Measurements from ENCODE around the gene ZNF837.

Gene ZNF837

DNA sequence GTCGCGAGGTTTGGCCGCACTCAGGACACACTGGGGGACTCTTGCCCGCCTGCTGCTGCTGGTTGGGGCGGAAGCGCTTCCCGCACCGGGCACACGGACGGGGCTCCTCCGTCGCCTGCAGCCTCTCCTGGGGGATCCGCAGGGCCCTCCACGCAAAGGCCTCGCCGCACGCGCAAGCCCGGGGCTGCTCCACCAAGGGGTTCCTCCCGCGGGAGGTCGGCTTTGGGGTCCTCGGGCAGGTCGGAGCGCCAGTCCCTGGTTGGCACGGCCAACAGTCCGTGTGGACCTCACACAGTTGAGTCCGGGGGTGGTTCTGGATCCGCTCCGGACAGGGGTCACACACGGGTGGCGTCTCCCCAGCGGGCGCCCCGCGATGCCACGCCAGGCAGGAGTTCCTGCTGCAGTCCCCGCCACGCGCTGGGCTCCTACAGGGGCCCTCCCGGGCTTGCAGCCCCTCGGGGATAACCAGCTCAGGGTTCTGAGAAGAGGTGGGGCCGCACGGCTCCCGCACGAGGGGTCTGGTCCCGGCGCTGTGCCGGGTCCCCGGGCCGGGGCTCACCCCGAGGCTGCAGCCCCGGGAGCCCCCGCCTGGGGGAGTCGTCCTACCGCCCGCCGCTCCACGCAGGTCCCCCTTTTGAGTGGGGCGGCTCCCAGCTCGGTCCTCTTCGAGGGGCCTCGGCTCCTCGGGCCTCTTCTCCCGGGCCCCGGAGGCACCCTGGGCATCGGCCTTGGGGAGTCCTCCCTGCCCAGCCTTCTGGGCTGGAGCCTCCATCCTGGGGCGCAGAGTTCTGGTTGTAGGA is 12.1 kb downstream of the ZNF837 start:
- H3K27me3 ChIP-seq (ENCODE audit: control insufficient read depth, low read length), result no peaks in the 10 kb centered on the region
- peaks cover 4% of the 10 kb centered on the region; the same call in 1 of the 2 replicates for H3K4me1 ChIP-seq (ENCODE audit: control insufficient read depth, low read length)
- H3F3A ChIP-seq (ENCODE audit: control insufficient read depth, insufficient read depth), result 0 out of 2 replicates have a peak, but pooled peaks cover 2% of the 10 kb centered on the region
- TF ChIP-seq, protein P1, sequence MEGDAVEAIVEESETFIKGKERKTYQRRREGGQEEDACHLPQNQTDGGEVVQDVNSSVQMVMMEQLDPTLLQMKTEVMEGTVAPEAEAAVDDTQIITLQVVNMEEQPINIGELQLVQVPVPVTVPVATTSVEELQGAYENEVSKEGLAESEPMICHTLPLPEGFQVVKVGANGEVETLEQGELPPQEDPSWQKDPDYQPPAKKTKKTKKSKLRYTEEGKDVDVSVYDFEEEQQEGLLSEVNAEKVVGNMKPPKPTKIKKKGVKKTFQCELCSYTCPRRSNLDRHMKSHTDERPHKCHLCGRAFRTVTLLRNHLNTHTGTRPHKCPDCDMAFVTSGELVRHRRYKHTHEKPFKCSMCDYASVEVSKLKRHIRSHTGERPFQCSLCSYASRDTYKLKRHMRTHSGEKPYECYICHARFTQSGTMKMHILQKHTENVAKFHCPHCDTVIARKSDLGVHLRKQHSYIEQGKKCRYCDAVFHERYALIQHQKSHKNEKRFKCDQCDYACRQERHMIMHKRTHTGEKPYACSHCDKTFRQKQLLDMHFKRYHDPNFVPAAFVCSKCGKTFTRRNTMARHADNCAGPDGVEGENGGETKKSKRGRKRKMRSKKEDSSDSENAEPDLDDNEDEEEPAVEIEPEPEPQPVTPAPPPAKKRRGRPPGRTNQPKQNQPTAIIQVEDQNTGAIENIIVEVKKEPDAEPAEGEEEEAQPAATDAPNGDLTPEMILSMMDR (IDR thresholded peaks at IDR 0.05; ENCODE audit: low read depth, low read length, poor library complexity, severe bottlenecking), result no peak
- no peak for TF ChIP-seq EZH2phosphoT487 (IDR thresholded peaks at IDR 0.05; ENCODE audit: borderline replicate concordance, low read length)
- no peak overlapping the region for H3K4me2 ChIP-seq (ENCODE audit: low read length)
- no peaks in the 10 kb centered on the region for H3K9me2 ChIP-seq (replicated peaks; ENCODE audit: control insufficient read depth, low read length)
- no peaks in the 10 kb centered on the region for H4K20me1 ChIP-seq (ENCODE audit: control insufficient read depth, insufficient read depth, low read depth, low read length)
- H3K9me3 ChIP-seq (ENCODE audit: control insufficient read depth, insufficient read depth, low read length), result no peaks in the 10 kb centered on the region
- no peaks in the 10 kb centered on the region for H3K79me2 ChIP-seq (ENCODE audit: control insufficient read depth, low read length)
- H3K36me3 ChIP-seq (ENCODE audit: control insufficient read depth, low read length), result no peaks in the 10 kb centered on the region
- no peak overlapping the region for H3K27ac ChIP-seq (ENCODE audit: low read depth, low read length)
- H3K4me3 ChIP-seq (ENCODE audit: low read length), result no peak overlapping the region

DNA sequence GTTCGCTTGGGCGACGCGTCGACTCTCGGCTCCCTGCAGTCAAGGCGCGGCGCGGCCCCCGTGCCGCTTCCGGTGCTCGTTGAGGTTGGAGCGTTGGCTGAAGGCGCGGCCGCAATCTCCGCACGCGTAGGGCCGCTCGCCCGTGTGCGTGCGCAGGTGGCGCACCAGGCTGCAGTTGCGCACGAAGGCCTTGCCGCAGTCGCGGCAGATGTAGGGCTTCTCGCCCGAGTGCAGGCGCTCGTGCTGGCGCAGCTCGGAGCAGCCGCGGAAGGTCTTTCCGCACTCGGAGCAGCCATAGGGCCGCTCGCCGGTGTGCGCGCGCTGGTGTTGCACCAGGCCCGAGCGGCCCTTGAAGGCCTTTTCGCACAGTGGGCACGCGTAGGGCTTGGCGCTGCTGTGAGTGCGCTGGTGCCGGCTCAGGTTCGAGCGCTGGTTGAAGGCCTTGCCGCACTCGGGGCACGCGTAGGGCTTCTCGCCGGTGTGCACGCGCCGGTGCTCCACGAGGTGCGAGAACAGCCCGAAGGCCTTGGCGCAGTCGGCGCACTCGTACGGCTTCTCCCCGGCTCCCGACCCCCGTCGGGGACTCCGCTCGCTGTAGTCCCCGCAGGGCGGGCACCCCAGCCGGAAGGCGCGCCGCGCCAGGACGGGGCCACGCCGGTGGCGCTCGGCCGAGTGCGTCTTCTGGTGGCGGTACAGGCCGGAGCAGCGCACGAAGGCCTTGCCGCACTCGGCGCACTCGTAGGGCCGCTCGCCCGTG is 13.0 kb downstream of the ZNF837 start:
- no peaks in the 10 kb centered on the region for H3K9me2 ChIP-seq (replicated peaks; ENCODE audit: control insufficient read depth, low read length)
- H3K27me3 ChIP-seq (ENCODE audit: control insufficient read depth, low read length), result no peaks in the 10 kb centered on the region
- no peaks in the 10 kb centered on the region for H4K20me1 ChIP-seq (ENCODE audit: control insufficient read depth, insufficient read depth, low read depth, low read length)
- 0 out of 2 replicates have a peak, but pooled peaks cover 2% of the 10 kb centered on the region for H3F3A ChIP-seq (ENCODE audit: control insufficient read depth, insufficient read depth)
- no peak for TF ChIP-seq EZH2phosphoT487 (IDR thresholded peaks at IDR 0.05; ENCODE audit: borderline replicate concordance, low read length)
- TF ChIP-seq, protein P1 (IDR thresholded peaks at IDR 0.05; ENCODE audit: low read depth, low read length, poor library complexity, severe bottlenecking), result no peak
- H3K4me3 ChIP-seq (ENCODE audit: low read length), result no peak overlapping the region
- no peaks in the 10 kb centered on the region for H3K9me3 ChIP-seq (ENCODE audit: control insufficient read depth, insufficient read depth, low read length)
- no peak overlapping the region for H3K4me2 ChIP-seq (ENCODE audit: low read length)
- peaks cover 4% of the 10 kb centered on the region; the same call in 1 of the 2 replicates for H3K4me1 ChIP-seq (ENCODE audit: control insufficient read depth, low read length)
- H3K36me3 ChIP-seq (ENCODE audit: control insufficient read depth, low read length), result no peaks in the 10 kb centered on the region
- H3K27ac ChIP-seq (ENCODE audit: low read depth, low read length), result no peak overlapping the region
- no peaks in the 10 kb centered on the region for H3K79me2 ChIP-seq (ENCODE audit: control insufficient read depth, low read length)

DNA sequence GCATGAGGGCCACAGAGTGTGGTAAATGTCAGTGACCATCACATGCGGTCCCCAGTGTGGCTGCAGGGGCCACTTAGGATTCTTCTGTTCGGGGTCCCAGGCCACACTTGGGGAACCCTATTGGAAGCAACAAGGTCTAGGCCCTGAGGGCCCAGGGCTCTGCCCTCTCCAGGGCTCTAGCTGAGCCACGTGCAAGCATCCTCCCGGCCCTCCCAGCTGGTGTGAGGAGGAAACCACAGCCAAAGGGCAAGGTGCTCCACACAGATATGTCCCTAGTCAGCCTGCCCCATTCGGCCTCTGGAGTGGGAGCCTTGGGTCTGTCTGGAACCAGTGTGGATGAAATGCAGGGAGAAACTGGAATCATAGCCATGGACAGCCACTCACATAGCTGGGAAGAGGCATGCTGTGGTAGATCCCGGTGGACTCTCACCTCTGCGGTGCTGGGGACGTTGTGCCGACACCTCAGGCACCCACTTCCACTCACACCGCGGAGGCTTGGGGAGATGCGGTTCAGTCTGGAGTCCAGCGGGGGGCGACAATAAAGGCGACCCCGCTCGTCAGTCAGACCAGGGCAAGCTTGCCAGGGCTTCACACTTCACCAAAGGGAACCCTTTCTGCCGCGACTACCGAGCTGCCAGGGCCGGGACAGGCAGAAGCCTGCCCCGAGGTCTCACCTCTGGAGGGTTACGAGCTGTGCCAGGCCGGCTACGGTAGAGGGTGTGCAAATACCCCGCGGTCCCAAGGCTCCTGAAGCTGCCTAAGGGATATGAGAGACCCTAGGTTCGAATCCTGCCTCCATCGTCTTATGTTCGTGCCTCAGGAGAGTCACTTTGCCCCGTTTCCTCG is 14.0 kb downstream of the ZNF837 start:
- no peak for TF ChIP-seq EZH2phosphoT487 (IDR thresholded peaks at IDR 0.05; ENCODE audit: borderline replicate concordance, low read length)
- TF ChIP-seq, protein P1 (IDR thresholded peaks at IDR 0.05; ENCODE audit: low read depth, low read length, poor library complexity, severe bottlenecking), result peak; percentile 39
- Histone ChIP-seq H3K9me3 (ENCODE audit: control insufficient read depth, insufficient read depth, low read length) (no peaks in the 10 kb centered on the region), H3F3A (ENCODE audit: control insufficient read depth, insufficient read depth) (0 out of 2 replicates have a peak, but pooled peaks cover 2% of the 10 kb centered on the region), H3K27ac (ENCODE audit: low read depth, low read length) (no peak overlapping the region), H3K9me2 (replicated peaks; ENCODE audit: control insufficient read depth, low read length) (no peaks in the 10 kb centered on the region), H3K4me2 (ENCODE audit: low read length) (no peak overlapping the region), H4K20me1 (ENCODE audit: control insufficient read depth, insufficient read depth, low read depth, low read length) (no peaks in the 10 kb centered on the region), H3K4me3 (ENCODE audit: low read length) (no peak overlapping the region), H3K4me1 (ENCODE audit: control insufficient read depth, low read length) (peaks cover 7% of the 10 kb centered on the region), H3K27me3 (ENCODE audit: control insufficient read depth, low read length) (no peaks in the 10 kb centered on the region), H3K36me3 (ENCODE audit: control insufficient read depth, low read length) (peaks cover 3% of the 10 kb centered on the region; the same call in 1 of the 2 replicates), H3K79me2 (ENCODE audit: control insufficient read depth, low read length) (peaks cover 4% of the 10 kb centered on the region)
